KBM-7 (cell line): Measurements from ENCODE around the gene MTHFSD.

Experiments
- DNase-seq: peaks from one replicate; pipeline ENCODE4 v3.0.0-alpha.2; 2015
- in situ Hi-C: fragments of 300-500 bp; cut with MboI; formaldehyde crosslinking; loops from 2 replicates; pipeline ENCODE4 v1.14.3; 2020; ENCODE audit warnings: low sequenced_read_pairs, low pct_unique_long_range_greater_than_20kb, mixed read lengths

The MTHFSD gene

GRCh38 chr16:86520317-86521210 lies 34.5 kb downstream of the MTHFSD start:
- no peak for DNase-seq
- in situ Hi-C loops, result loop anchor here (25.0 kb wide), 1 partner anchor 708 kb away; no protein-coding TSS in a partner anchor

GRCh38 chr16:86519649-86520316 lies 35.3 kb downstream of the MTHFSD start:
- peak; percentile 56 for DNase-seq
- in situ Hi-C loops, result loop anchor here (10.0 to 25.0 kb wide), 2 partner anchors 445 to 707 kb away; no protein-coding TSS in a partner anchor

GRCh38 chr16:86519007-86519648 lies 35.9 kb downstream of the MTHFSD start:
- in situ Hi-C loops, result loop anchor here (10.0 to 25.0 kb wide), 2 partner anchors 444 to 707 kb away; no protein-coding TSS in a partner anchor
- no peak for DNase-seq

GRCh38 chr16:86517652-86518258 lies 37.3 kb downstream of the MTHFSD start:
- in situ Hi-C loops, result loop anchor here (10.0 to 25.0 kb wide), 2 partner anchors 443 to 705 kb away; no protein-coding TSS in a partner anchor
- DNase-seq, result peak; percentile 32

GRCh38 chr16:86517033-86517432 lies 38.0 kb downstream of the MTHFSD start:
- no peak for DNase-seq
- in situ Hi-C loops, result loop anchor here (10.0 to 25.0 kb wide), 2 partner anchors 442 to 705 kb away; no protein-coding TSS in a partner anchor

- DNase-seq, result no peak
- in situ Hi-C loops, result loop anchor here (10.0 to 25.0 kb wide), 2 partner anchors 442 to 704 kb away; no protein-coding TSS in a partner anchor
These were observed 38.4 kb downstream of the MTHFSD start for GRCh38 chr16:86516623-86517003.

- in situ Hi-C loops, result loop anchor here (10.0 to 25.0 kb wide), 2 partner anchors 441 to 704 kb away; no protein-coding TSS in a partner anchor
- no peak for DNase-seq
These were observed 39.0 kb downstream of the MTHFSD start for GRCh38 chr16:86515777-86516622.

- DNase-seq, result no peak
- in situ Hi-C loops, result loop anchor here (10.0 to 25.0 kb wide), 2 partner anchors 441 to 703 kb away; no protein-coding TSS in a partner anchor
These were observed 39.6 kb downstream of the MTHFSD start for GRCh38 chr16:86515413-86515776.

- in situ Hi-C loops, result loop anchor here (10.0 to 25.0 kb wide), 2 partner anchors 440 to 702 kb away; no protein-coding TSS in a partner anchor
- DNase-seq, result no peak
These were observed 40.3 kb downstream of the MTHFSD start for GRCh38 chr16:86514481-86515376.

- in situ Hi-C loops, result loop anchor here (10.0 to 25.0 kb wide), 2 partner anchors 439 to 701 kb away; no protein-coding TSS in a partner anchor
- DNase-seq, result no peak
These were observed 41.4 kb downstream of the MTHFSD start for GRCh38 chr16:86513471-86514277.

- no peak for DNase-seq
- in situ Hi-C loops, result loop anchor here (10.0 to 25.0 kb wide), 2 partner anchors 438 to 701 kb away; no protein-coding TSS in a partner anchor
These were observed 42.1 kb downstream of the MTHFSD start for GRCh38 chr16:86512860-86513470.

GRCh38 chr16:86512301-86512859 lies 42.7 kb downstream of the MTHFSD start:
- in situ Hi-C loops, result loop anchor here (10.0 to 25.0 kb wide), 2 partner anchors 438 to 700 kb away; no protein-coding TSS in a partner anchor
- no peak for DNase-seq

GRCh38 chr16:86511317-86512161 lies 43.5 kb downstream of the MTHFSD start:
- in situ Hi-C loops, result loop anchor here (10.0 to 25.0 kb wide), 2 partner anchors 437 to 699 kb away; no protein-coding TSS in a partner anchor

More at GRCh38 chr16:86511317-86512161, 43.5 kb downstream of the MTHFSD start:
- no peak for DNase-seq
